Endothelial cell (in vitro differentiated cells): Measurements from ENCODE around the gene ANXA3. TPM values are rescaled to one million over a fixed set of nuclear protein-coding genes. Genes with fewer than 3 reads are reported as not detected.

Experiments used
- DNase-seq: peaks from one replicate; pipeline ENCODE4 v3.0.0; 2021; ENCODE audit warnings: low spot score
- H3K27ac Mint-ChIP-seq: one replicate; pipeline ENCODE4 v1.8.0; 2021; ENCODE audit warnings: mixed read lengths, inconsistent platforms; ENCODE audit not compliant: unreplicated experiment
- H3K27me3 Mint-ChIP-seq: one replicate; pipeline ENCODE4 v1.8.0; 2021; ENCODE audit warnings: mild to moderate bottlenecking, moderate library complexity, mixed read lengths, inconsistent platforms; ENCODE audit not compliant: unreplicated experiment
- H3K36me3 Mint-ChIP-seq: one replicate; pipeline ENCODE4 v1.8.0; 2021; ENCODE audit warnings: mild to moderate bottlenecking, low read depth, mixed read lengths, inconsistent platforms; ENCODE audit not compliant: unreplicated experiment
- H3K4me1 Mint-ChIP-seq: one replicate; pipeline ENCODE4 v1.8.0; 2021; ENCODE audit warnings: mild to moderate bottlenecking, mixed read lengths, inconsistent platforms; ENCODE audit not compliant: unreplicated experiment
- H3K4me3 Mint-ChIP-seq: one replicate; pipeline ENCODE4 v1.8.0; 2021; ENCODE audit warnings: mild to moderate bottlenecking, mixed read lengths, inconsistent platforms; ENCODE audit not compliant: unreplicated experiment
- H3K9me3 Mint-ChIP-seq: one replicate; pipeline ENCODE4 v1.8.0; 2021; ENCODE audit warnings: mixed read lengths, inconsistent platforms; ENCODE audit not compliant: unreplicated experiment
- total RNA-seq: library from RNA; stranded (reverse); fragmentation: NEBNext Ultra II Directional; extraction: Animal tissue kit (Norgen Biotek cat#: 25700); gene quantifications from one replicate; pipeline ENCODE4 v1.2.1, GENCODE V29; 2021; ENCODE audit not compliant: unreplicated experiment
- TF ChIP-seq, protein P1 (sequence below): fragments of 200-600 bp; sonication (generic); IDR thresholded peaks from one replicate; pipeline ENCODE4 v1.5.0; 2021; ENCODE audit warnings: antibody characterized with exemption; ENCODE audit not compliant: unreplicated experiment

ANXA3 gene
- total RNA-seq, 1 donor from 2014 or later: 30.4 TPM

GRCh38 chr4:78558410-78558809, 6.8 kb downstream of the ANXA3 start:
- Mint-ChIP-seq H3K4me1 (peaks cover 14% of the 10 kb centered on the region), H3K9me3 (no peaks in the 10 kb centered on the region), H3K4me3 (no peak overlapping the region), H3K27ac (no peak overlapping the region), H3K27me3 (peaks cover 3% of the 10 kb centered on the region), H3K36me3 (peaks cover 13% of the 10 kb centered on the region)
- no peak for DNase-seq
- TF ChIP-seq, protein P1, sequence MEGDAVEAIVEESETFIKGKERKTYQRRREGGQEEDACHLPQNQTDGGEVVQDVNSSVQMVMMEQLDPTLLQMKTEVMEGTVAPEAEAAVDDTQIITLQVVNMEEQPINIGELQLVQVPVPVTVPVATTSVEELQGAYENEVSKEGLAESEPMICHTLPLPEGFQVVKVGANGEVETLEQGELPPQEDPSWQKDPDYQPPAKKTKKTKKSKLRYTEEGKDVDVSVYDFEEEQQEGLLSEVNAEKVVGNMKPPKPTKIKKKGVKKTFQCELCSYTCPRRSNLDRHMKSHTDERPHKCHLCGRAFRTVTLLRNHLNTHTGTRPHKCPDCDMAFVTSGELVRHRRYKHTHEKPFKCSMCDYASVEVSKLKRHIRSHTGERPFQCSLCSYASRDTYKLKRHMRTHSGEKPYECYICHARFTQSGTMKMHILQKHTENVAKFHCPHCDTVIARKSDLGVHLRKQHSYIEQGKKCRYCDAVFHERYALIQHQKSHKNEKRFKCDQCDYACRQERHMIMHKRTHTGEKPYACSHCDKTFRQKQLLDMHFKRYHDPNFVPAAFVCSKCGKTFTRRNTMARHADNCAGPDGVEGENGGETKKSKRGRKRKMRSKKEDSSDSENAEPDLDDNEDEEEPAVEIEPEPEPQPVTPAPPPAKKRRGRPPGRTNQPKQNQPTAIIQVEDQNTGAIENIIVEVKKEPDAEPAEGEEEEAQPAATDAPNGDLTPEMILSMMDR: no peak

DNA sequence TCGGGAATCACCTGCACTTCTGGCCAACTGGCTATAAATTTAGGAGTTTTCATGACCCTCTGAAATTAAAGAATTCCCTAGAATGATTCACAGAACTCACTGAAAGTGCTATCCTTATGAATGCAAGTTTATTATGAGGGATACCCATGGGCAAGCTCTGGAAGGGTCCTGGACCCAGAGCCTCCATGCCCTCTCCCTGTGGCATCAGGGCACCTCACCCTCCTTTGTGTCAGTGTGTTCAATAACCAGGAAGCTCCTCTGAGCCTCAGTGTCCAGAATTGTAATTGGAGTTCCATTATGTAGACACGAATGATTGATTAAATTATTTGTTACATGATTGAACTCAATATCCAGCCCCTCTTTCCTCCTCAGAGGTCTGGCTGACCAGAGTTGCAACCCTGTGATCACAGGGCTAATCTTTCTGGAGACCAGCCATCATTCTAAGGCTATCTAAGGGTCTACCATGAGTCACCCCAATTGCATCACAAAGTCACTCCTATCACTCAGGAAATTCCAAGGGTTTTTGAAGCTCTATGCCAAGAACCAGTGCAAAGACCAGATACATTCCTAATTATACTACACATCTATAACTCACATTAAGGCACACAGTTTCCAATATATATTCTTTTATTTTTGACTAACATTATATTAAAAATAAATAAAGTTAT, 8.9 kb downstream of the ANXA3 start:
- Mint-ChIP-seq H3K4me1 (peaks cover 8% of the 10 kb centered on the region), H3K4me3 (no peak overlapping the region), H3K27me3 (no peaks in the 10 kb centered on the region), H3K27ac (no peak overlapping the region), H3K9me3 (no peaks in the 10 kb centered on the region), H3K36me3 (peaks cover 9% of the 10 kb centered on the region)
- TF ChIP-seq, protein P1: no peak
- no peak for DNase-seq

DNA sequence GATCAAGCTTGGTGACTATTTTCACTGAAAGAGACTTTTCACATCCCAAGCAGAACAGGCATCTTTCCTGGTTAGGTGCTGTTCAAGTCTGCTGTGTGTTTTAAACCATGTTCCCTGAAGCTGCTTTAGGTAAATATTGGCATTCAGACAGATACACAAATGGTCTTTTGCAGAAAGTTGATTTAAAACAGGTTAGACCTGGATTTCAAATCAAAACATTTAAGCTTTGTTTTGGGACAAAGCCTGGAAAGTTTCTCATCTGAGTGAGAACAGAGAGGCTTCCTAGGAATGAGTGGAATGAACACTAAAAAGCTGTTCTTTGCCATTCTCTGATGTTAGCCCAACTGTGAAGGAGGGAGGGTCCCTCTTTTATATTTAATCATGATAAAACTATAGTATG, 10.1 kb downstream of the ANXA3 start:
- Mint-ChIP-seq H3K4me3 (no peak overlapping the region), H3K4me1 (peaks cover 11% of the 10 kb centered on the region), H3K27ac (no peak overlapping the region), H3K36me3 (peaks cover 3% of the 10 kb centered on the region), H3K9me3 (no peaks in the 10 kb centered on the region), H3K27me3 (peaks cover 2% of the 10 kb centered on the region)
- TF ChIP-seq, protein P1: no peak
- DNase-seq: no peak

DNA sequence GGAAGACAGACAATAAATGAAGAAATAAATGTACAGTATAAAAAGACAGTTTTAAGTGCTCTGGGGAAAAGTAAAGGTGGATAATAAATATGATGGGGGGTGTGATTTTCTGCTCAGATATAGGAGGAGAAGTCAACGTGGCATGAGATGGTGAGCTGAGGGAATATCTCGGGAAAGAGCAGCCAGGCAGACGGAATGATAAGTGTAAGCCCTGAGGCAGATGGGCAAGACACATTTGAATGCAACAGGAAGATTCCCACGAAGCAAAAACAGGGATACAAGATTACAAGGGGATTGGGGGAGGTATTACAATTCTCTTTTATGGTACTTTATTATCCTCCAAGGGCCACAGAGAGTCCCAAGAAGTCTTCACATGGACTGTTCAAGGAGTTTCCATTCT, 11.1 kb downstream of the ANXA3 start:
- H3K27ac Mint-ChIP-seq: no peak overlapping the region
- H3K9me3 Mint-ChIP-seq: no peaks in the 10 kb centered on the region
- peaks cover 2% of the 10 kb centered on the region for H3K27me3 Mint-ChIP-seq
- H3K4me3 Mint-ChIP-seq: no peak overlapping the region
- TF ChIP-seq, protein P1: no peak
- H3K36me3 Mint-ChIP-seq: peaks cover 3% of the 10 kb centered on the region
- no peak for DNase-seq
- peaks cover 16% of the 10 kb centered on the region for H3K4me1 Mint-ChIP-seq

- H3K4me3 Mint-ChIP-seq: no peak overlapping the region
- no peak overlapping the region for H3K27ac Mint-ChIP-seq
Measured at GRCh38 chr4:78565971-78566372, 14.4 kb downstream of the ANXA3 start.

More at GRCh38 chr4:78565971-78566372, 14.4 kb downstream of the ANXA3 start:
- TF ChIP-seq, protein P1: no peak
- H3K27me3 Mint-ChIP-seq: peaks cover 2% of the 10 kb centered on the region
- no peaks in the 10 kb centered on the region for H3K9me3 Mint-ChIP-seq
- H3K36me3 Mint-ChIP-seq: peaks cover 3% of the 10 kb centered on the region
- DNase-seq: no peak
- peaks cover 16% of the 10 kb centered on the region for H3K4me1 Mint-ChIP-seq
